Endometrial microvascular endothelial cells (primary cell): ENCODE results near the gene ZNF804B. TPM values are rescaled to one million over a fixed set of nuclear protein-coding genes. Genes with fewer than 3 reads are reported as not detected.

Experiments used
- in situ Hi-C: cut with HindIII; loops from 2 replicates; pipeline ENCODE4 v1.10.0; 2017; ENCODE audit warnings: low sequenced_read_pairs, low pct_unique_long_range_greater_than_20kb; ENCODE audit errors: inconsistent ontology term
- total RNA-seq: library from RNA; depleted of rRNA; stranded (reverse); fragments of >200 nt; gene quantifications from one replicate; pipeline ENCODE4 v1.2.3, GENCODE V29; 2015; ENCODE audit errors: inconsistent ontology term

ZNF804B gene
- total RNA-seq, 1 donor from 2014 or later: not detected

DNA sequence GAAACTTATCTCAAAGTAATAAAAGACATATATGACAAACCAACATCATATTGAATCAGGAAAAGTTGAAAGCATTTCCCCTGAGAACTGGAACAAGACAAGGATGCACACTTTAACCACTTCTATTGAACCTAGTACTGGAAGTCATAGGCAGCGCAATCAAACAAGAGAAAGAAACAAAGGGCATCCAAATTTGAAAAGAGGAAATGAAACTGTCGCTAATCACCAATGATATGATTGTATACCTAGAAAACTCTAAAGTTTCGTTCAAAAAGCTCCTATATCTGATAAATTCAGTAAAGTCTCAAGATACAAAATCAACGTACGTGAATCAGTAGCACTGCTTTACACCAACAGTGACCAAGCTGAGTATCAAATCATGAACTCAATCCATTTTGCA lies 173.8 kb downstream of the ZNF804B start:
- in situ Hi-C loops: no loop called here

DNA sequence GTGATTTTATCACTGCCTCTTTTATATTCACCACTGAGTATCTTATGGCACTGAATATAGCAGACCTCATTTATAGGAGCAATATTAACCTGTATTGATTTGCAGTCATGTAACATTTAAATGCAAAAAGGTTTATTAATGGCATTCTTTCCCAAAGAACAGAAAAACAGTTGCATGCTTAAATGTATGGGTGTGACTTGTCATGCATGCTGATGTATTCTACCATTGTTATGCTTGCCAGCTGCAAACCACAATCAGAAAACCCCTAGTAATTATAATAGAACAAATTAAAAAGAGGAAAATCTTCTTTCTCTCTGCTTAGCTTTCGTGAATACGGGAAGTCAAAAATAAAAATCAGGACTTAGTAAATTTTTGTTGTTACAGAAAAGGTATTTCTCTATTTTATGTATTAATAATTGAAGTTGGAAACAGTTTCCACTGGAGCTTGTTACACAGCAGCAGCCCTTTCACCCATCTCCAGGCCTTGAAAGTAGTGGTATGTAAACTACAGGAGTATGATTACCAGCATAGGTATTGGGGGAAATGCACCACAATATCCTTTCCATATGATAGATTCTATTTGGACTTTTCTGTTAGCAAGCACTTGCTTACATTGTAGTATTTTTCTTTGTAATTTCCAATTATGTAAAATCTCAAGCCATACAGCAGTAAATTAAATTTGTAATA lies 183.5 kb downstream of the ZNF804B start:
- in situ Hi-C loops: no loop called here

GRCh38 chr7:88951826-88952225 lies 192.3 kb downstream of the ZNF804B start:
- in situ Hi-C loops: no loop called here

- in situ Hi-C loops: no loop called here
These were observed 204.9 kb downstream of the ZNF804B start for GRCh38 chr7:88964418-88964817.

DNA sequence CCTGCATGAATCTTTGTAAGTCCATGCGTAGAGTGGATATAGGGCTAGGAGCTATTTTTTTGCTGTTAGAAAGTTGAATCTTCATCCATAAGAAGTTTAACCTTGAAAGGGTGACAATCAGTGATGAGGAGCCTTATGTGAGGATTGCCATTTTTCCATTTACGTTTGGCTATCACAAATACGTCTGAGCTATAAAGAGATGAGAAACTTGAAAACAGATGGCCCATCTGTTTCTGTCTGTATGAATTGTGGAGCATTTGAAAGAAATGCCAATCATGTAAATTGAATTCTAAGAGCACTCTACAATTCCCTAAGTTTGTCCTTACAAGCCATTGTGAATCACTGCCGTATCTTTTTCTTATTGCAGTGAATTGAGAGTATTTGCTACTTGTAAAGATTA lies 205.9 kb downstream of the ZNF804B start:
- in situ Hi-C loops: no loop called here

- in situ Hi-C loops: no loop called here
These were observed 207.9 kb downstream of the ZNF804B start for GRCh38 chr7:88967432-88967831.

- in situ Hi-C loops: no loop called here
These were observed 209.7 kb downstream of the ZNF804B start for GRCh38 chr7:88969167-88969566.

DNA sequence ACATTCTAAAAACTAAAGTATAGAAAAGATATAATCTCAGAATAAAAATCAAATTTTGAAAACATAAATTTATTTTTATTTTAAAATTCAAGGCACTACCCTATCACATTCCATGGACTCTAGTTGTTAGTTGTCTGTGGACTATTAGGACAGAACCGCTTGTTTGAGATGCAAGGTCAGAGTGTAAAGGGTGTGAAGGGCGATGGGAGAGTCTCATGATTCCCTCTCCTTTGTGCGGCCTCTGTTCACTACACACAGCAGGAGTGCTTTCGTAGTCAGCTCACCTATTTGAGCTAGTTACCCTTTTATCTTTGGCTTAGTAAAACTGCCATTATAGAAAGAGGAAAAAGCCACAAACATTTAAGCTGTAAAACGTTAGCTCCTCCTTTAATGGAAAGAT lies 225.8 kb downstream of the ZNF804B start:
- in situ Hi-C loops: no loop called here

DNA sequence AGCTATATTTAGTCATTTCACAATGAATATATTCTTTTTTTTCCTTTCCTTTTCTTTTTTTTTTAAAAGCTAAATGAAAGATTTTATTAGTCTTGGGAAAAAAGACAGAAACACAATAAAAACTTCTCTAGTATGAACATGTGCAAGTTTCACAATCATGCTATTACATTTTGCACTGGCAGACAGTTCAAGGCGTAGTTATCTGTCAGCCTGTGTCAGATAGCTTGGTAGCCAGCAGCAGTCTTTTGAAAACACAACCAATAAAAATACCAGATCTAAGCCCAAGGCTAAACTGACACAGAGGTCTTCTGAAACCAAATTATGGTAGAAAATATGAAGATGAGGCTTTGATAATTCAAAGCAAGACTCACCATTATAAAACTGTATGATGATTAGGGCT lies 241.8 kb downstream of the ZNF804B start:
- in situ Hi-C loops: no loop called here

DNA sequence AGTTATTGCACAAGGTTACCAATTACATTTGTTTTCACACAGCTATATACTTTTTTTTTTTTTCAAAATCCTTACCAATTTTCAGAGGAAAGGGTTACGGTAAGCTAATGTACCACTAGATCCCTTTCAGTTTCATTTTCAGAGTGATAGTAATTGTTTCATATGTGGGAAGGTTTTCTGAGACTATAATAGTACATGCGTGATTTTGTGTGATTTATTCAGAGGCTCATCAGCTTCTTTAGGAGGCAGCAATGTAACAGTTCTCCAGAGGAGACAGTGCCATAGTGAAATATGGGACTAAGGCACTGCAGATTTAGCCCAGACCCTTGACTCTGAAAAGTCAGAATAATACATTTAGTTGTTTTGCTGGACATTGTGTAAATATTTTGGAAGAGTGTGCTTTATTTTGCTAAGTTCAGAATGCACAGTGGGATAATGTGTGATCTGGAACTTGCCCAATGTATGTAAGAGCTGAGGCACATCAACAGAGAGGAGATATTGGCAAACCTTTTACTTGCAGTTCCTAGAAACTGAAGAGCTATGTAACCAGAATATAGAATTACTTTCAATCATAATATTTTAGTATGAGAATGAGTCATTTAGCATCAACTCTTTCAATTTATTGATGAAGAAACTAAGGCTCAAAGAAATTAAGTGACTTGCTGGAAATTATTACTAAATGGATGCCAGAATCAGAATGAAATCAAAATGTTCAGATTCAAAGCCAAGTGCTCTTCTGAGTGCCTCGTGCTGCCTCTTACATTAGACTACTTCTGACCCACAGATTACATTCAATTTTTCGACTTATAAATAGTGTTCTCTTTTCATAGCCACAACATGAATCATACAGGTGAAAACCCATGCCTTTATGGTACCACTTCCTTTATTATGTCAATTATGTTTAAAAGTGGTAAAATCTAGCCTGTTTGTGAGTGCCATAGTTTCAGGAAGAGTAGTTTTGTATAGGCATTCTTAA lies 243.8 kb downstream of the ZNF804B start:
- in situ Hi-C loops: no loop called here

GRCh38 chr7:89012016-89012415 lies 252.5 kb downstream of the ZNF804B start:
- in situ Hi-C loops: no loop called here

- in situ Hi-C loops: no loop called here
These were observed 258.2 kb downstream of the ZNF804B start for GRCh38 chr7:89017695-89018094.

- in situ Hi-C loops: no loop called here
These were observed 262.2 kb downstream of the ZNF804B start for GRCh38 chr7:89021741-89022140.

DNA sequence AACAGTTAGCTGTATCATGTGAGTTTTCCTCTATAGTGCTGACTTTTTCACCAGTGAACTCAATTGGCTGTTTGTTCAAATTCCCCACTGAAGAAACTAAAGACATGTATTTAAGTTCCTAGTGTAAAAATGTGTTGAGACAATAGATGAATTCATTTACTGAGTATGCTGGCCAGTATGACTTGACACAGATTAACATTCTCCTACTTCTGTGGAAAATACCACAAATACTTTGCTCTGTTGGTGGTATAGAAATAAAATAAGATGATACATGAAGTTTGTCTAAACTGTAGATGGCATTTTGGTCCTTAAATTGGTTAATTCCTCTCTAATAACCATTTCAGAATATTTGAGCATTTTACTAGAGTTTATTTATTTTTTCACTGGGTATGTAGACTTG lies 263.7 kb downstream of the ZNF804B start:
- in situ Hi-C loops: no loop called here

- in situ Hi-C loops: no loop called here
These were observed 264.4 kb downstream of the ZNF804B start for GRCh38 chr7:89023877-89024276.

GRCh38 chr7:89027781-89028180 lies 268.3 kb downstream of the ZNF804B start:
- in situ Hi-C loops: no loop called here

DNA sequence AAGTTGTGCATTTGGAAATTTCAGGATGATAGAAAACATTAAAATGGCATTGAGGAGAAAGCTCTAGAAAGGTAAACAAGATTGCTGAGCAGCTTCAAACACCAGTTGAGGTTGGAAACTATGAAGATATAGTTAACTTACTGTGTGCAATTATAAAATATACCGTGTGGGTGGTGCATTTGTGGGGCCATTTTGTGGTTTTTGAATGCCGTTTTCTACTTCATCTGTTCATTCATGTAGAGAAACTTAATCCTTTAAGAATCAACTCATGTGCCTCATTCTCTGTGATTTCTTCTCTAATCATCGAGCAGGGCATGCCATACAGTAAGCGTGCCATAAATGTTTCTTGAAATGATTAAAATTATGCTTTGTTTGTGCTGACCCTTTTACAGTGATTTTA lies 268.8 kb downstream of the ZNF804B start:
- in situ Hi-C loops: no loop called here

DNA sequence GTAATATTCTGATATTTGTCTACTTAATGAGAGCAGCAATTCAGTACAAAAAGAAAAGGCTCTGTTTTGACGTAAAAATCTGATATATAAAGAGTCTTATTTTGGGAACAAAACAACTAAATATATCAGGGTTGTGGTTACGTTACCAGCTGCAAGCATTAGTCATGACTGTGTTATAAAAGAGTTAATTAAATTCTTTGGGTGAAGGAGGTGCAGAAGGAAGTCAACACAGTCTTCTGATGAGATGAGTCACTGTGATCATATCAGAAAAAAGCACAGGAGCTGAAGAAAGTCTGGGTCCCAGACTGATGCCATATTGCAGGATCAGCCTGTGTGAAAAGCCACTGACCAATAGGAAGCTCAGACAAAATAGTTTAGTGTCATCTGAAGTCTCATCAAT lies 270.4 kb downstream of the ZNF804B start:
- in situ Hi-C loops: no loop called here

GRCh38 chr7:89041240-89041639 lies 281.7 kb downstream of the ZNF804B start:
- in situ Hi-C loops: no loop called here

GRCh38 chr7:89042940-89043339 lies 283.4 kb downstream of the ZNF804B start:
- in situ Hi-C loops: no loop called here
